ENCODE data around the gene VTI1A. TPM values are rescaled to one million over a fixed set of nuclear protein-coding genes. Genes with fewer than 3 reads are reported as not detected.

The VTI1A gene
- total RNA-seq, 1 experiment from 2014 or later: 33.4 TPM

GRCh38 chr10:112738606-112739591 is 291.9 kb downstream of the VTI1A start:
- H3K4me3 ChIP-seq: no peak overlapping the region
- peaks cover 11% of the 10 kb centered on the region for H3K4me1 ChIP-seq (replicated peaks)
- no peak overlapping the region for H3K27ac ChIP-seq
- H3K27me3 ChIP-seq (replicated peaks): no peaks in the 10 kb centered on the region
- H3K9me3 ChIP-seq (replicated peaks): no peaks in the 10 kb centered on the region
- DNase-seq (ENCODE audit: low read depth in 1 of 2, low spot score in 2 of 2): no peak
- no peaks in the 10 kb centered on the region for H3K36me3 ChIP-seq

- H3K4me1 ChIP-seq (replicated peaks): peaks cover 12% of the 10 kb centered on the region
- no peak overlapping the region for H3K4me3 ChIP-seq
- H3K36me3 ChIP-seq: no peaks in the 10 kb centered on the region
- no peak overlapping the region for H3K27ac ChIP-seq
- H3K27me3 ChIP-seq (replicated peaks): no peaks in the 10 kb centered on the region
- no peak for DNase-seq (ENCODE audit: low read depth in 1 of 2, low spot score in 2 of 2)
- H3K9me3 ChIP-seq (replicated peaks): no peaks in the 10 kb centered on the region
Observed at GRCh38 chr10:112739592-112740353, 292.8 kb downstream of the VTI1A start.

- Histone ChIP-seq H3K4me1 (replicated peaks) (peaks cover 12% of the 10 kb centered on the region), H3K9me3 (replicated peaks) (no peaks in the 10 kb centered on the region), H3K36me3 (no peaks in the 10 kb centered on the region), H3K4me3 (no peak overlapping the region), H3K27me3 (replicated peaks) (no peaks in the 10 kb centered on the region), H3K27ac (no peak overlapping the region)
- DNase-seq (ENCODE audit: low read depth in 1 of 2, low spot score in 2 of 2): no peak
Observed at GRCh38 chr10:112741830-112742402, 294.9 kb downstream of the VTI1A start.

GRCh38 chr10:112744181-112745096 is 297.4 kb downstream of the VTI1A start:
- Histone ChIP-seq H3K36me3 (no peaks in the 10 kb centered on the region), H3K27ac (no peak overlapping the region), H3K4me3 (no peak overlapping the region), H3K27me3 (replicated peaks) (no peaks in the 10 kb centered on the region), H3K9me3 (replicated peaks) (no peaks in the 10 kb centered on the region), H3K4me1 (replicated peaks) (peaks cover 12% of the 10 kb centered on the region)
- no peak for DNase-seq (ENCODE audit: low read depth in 1 of 2, low spot score in 2 of 2)

- no peaks in the 10 kb centered on the region for H3K36me3 ChIP-seq
- H3K4me3 ChIP-seq: no peak overlapping the region
- no peaks in the 10 kb centered on the region for H3K9me3 ChIP-seq (replicated peaks)
- no peaks in the 10 kb centered on the region for H3K27me3 ChIP-seq (replicated peaks)
- peaks cover 12% of the 10 kb centered on the region for H3K4me1 ChIP-seq (replicated peaks)
- no peak overlapping the region for H3K27ac ChIP-seq
- no peak for DNase-seq (ENCODE audit: low read depth in 1 of 2, low spot score in 2 of 2)
Observed at GRCh38 chr10:112746329-112746728, 299.3 kb downstream of the VTI1A start.

GRCh38 chr10:112750427-112751167 is 303.6 kb downstream of the VTI1A start:
- H3K4me1 ChIP-seq (replicated peaks): no peaks in the 10 kb centered on the region
- H3K27ac ChIP-seq: no peak overlapping the region
- no peaks in the 10 kb centered on the region for H3K27me3 ChIP-seq (replicated peaks)
- H3K36me3 ChIP-seq: no peaks in the 10 kb centered on the region
- no peak for DNase-seq (ENCODE audit: low read depth in 1 of 2, low spot score in 2 of 2)
- H3K9me3 ChIP-seq (replicated peaks): no peaks in the 10 kb centered on the region
- H3K4me3 ChIP-seq: no peak overlapping the region

GRCh38 chr10:112751651-112752050 is 304.6 kb downstream of the VTI1A start:
- Histone ChIP-seq H3K9me3 (replicated peaks) (no peaks in the 10 kb centered on the region), H3K4me1 (replicated peaks) (no peaks in the 10 kb centered on the region), H3K4me3 (no peak overlapping the region), H3K36me3 (no peaks in the 10 kb centered on the region), H3K27ac (no peak overlapping the region), H3K27me3 (replicated peaks) (no peaks in the 10 kb centered on the region)
- DNase-seq (ENCODE audit: low read depth in 1 of 2, low spot score in 2 of 2): no peak

GRCh38 chr10:112752288-112752687 is 305.3 kb downstream of the VTI1A start:
- Histone ChIP-seq H3K27me3 (replicated peaks) (no peaks in the 10 kb centered on the region), H3K36me3 (no peaks in the 10 kb centered on the region), H3K9me3 (replicated peaks) (no peaks in the 10 kb centered on the region), H3K4me1 (replicated peaks) (no peaks in the 10 kb centered on the region), H3K27ac (no peak overlapping the region), H3K4me3 (no peak overlapping the region)
- DNase-seq (ENCODE audit: low read depth in 1 of 2, low spot score in 2 of 2): no peak

- Histone ChIP-seq H3K9me3 (replicated peaks) (no peaks in the 10 kb centered on the region), H3K27me3 (replicated peaks) (no peaks in the 10 kb centered on the region), H3K4me3 (no peak overlapping the region), H3K27ac (no peak overlapping the region), H3K4me1 (replicated peaks) (no peaks in the 10 kb centered on the region), H3K36me3 (no peaks in the 10 kb centered on the region)
- no peak for DNase-seq (ENCODE audit: low read depth in 1 of 2, low spot score in 2 of 2)
Observed at GRCh38 chr10:112753961-112754411, 307.0 kb downstream of the VTI1A start.

- H3K4me1 ChIP-seq (replicated peaks): no peaks in the 10 kb centered on the region
- H3K27ac ChIP-seq: no peak overlapping the region
- no peaks in the 10 kb centered on the region for H3K27me3 ChIP-seq (replicated peaks)
- DNase-seq (ENCODE audit: low read depth in 1 of 2, low spot score in 2 of 2): no peak
- H3K4me3 ChIP-seq: no peak overlapping the region
- H3K36me3 ChIP-seq: no peaks in the 10 kb centered on the region
- H3K9me3 ChIP-seq (replicated peaks): no peaks in the 10 kb centered on the region
Observed at GRCh38 chr10:112755446-112756234, 308.6 kb downstream of the VTI1A start.

GRCh38 chr10:112756235-112756527 is 309.2 kb downstream of the VTI1A start:
- Histone ChIP-seq H3K4me1 (replicated peaks) (no peaks in the 10 kb centered on the region), H3K4me3 (no peak overlapping the region), H3K27me3 (replicated peaks) (no peaks in the 10 kb centered on the region), H3K36me3 (no peaks in the 10 kb centered on the region), H3K9me3 (replicated peaks) (no peaks in the 10 kb centered on the region), H3K27ac (no peak overlapping the region)
- no peak for DNase-seq (ENCODE audit: low read depth in 1 of 2, low spot score in 2 of 2)

- no peaks in the 10 kb centered on the region for H3K36me3 ChIP-seq
- no peaks in the 10 kb centered on the region for H3K9me3 ChIP-seq (replicated peaks)
- H3K4me3 ChIP-seq: no peak overlapping the region
- H3K27ac ChIP-seq: no peak overlapping the region
- peaks cover 8% of the 10 kb centered on the region for H3K4me1 ChIP-seq (replicated peaks)
- no peak for DNase-seq (ENCODE audit: low read depth in 1 of 2, low spot score in 2 of 2)
- no peaks in the 10 kb centered on the region for H3K27me3 ChIP-seq (replicated peaks)
Observed at GRCh38 chr10:112758961-112759360, 311.9 kb downstream of the VTI1A start.
